ENCODE results near the gene FEM1A. TPM values are rescaled to one million over a fixed set of nuclear protein-coding genes. Genes with fewer than 3 reads are reported as not detected.

The FEM1A gene
- total and polyA plus RNA-seq, 2 of the 13 experiments (the other 11 are each of a cell fraction or from before 2014, with no cell fraction given): 3.2 to 10.8 TPM

DNA sequence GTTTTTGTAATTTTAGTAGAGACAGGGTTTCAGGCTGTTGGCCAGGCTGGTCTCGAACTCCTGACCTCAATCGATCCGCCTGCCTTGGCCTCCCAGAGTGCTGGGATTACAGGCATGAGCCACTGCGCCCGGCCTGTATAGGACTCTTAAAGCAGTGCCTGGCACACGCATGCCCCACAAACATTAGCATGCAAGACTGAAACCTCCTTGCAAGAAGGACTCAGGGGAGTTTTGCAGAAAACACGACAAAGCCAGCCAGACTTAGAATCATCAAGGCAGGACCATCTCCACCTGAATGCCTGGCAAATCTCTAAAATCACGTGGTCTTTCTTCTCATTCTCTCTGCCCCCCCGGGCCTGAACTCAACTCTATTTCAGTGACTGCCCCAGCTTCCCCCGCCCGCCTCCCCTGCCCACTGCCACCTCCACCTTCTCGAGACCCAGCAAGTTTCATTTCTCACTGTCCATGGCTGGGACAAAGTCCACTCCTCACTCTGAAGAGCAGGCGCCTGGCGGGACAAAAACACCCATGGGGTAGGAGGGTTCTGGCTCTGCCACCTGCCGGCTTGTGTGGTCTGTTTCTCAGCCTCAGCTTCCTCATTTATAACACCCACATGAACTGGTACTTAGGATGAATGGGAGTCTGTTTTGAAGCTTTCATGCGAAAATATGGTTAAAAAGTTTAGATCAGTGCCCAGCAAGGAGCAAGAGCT is 37.6 kb downstream of the FEM1A start (continued):
- no peak for TF ChIP-seq HMG20B (CRISPR knock-in tag; conservative IDR thresholded peaks at IDR 0.05)
- TF ChIP-seq RELA (CRISPR knock-in tag; IDR thresholded peaks at IDR 0.05): no peak
- TF ChIP-seq RXRB (CRISPR knock-in tag; IDR thresholded peaks at IDR 0.05; ENCODE audit: borderline replicate concordance): peak; percentile 36; the same call in 1 of the 2 replicates
- TF ChIP-seq THAP11 (CRISPR knock-in tag; IDR thresholded peaks at IDR 0.05): peak; percentile 62
- TF ChIP-seq CEBPB (IDR thresholded peaks at IDR 0.05; ENCODE audit: borderline replicate concordance, low read depth, low read length): no peak
- no peak for TF ChIP-seq ZEB1 (IDR thresholded peaks at IDR 0.05; ENCODE audit: insufficient replicate concordance, low read depth)
- TF ChIP-seq RAD21 (CRISPR knock-in tag; IDR thresholded peaks at IDR 0.05): 0 out of 2 replicates have a peak, but pooled peaks have one; percentile 17
- 0 out of 2 replicates have a peak, but pooled peaks have one; percentile 25 for TF ChIP-seq MED1 (CRISPR knock-in tag; IDR thresholded peaks at IDR 0.05)
- TF ChIP-seq ZNF362 (CRISPR knock-in tag; IDR thresholded peaks at IDR 0.05; ENCODE audit: borderline replicate concordance): 0 out of 2 replicates have a peak, but pooled peaks have one; percentile 39
- TF ChIP-seq, protein P1, sequence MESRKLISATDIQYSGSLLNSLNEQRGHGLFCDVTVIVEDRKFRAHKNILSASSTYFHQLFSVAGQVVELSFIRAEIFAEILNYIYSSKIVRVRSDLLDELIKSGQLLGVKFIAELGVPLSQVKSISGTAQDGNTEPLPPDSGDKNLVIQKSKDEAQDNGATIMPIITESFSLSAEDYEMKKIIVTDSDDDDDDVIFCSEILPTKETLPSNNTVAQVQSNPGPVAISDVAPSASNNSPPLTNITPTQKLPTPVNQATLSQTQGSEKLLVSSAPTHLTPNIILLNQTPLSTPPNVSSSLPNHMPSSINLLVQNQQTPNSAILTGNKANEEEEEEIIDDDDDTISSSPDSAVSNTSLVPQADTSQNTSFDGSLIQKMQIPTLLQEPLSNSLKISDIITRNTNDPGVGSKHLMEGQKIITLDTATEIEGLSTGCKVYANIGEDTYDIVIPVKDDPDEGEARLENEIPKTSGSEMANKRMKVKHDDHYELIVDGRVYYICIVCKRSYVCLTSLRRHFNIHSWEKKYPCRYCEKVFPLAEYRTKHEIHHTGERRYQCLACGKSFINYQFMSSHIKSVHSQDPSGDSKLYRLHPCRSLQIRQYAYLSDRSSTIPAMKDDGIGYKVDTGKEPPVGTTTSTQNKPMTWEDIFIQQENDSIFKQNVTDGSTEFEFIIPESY (CRISPR knock-in tag; IDR thresholded peaks at IDR 0.05): 0 out of 2 replicates have a peak, but pooled peaks have one; percentile 40
- TF ChIP-seq THAP8 (CRISPR knock-in tag; IDR thresholded peaks at IDR 0.05; ENCODE audit: borderline replicate concordance): no peak
- TF ChIP-seq FOXK2 (IDR thresholded peaks at IDR 0.05): no peak
- 0 out of 2 replicates have a peak, but pooled peaks have one; percentile 18 for TF ChIP-seq SALL1 (CRISPR knock-in tag; IDR thresholded peaks at IDR 0.05)
- TF ChIP-seq NCOR1 (IDR thresholded peaks at IDR 0.05; ENCODE audit: borderline replicate concordance, low read length): no peak
- TF ChIP-seq ZFX (CRISPR knock-in tag; IDR thresholded peaks at IDR 0.05; ENCODE audit: low read depth): peak; percentile 26; the same call in 1 of the 2 replicates
- TF ChIP-seq XRCC5 (optimal IDR thresholded peaks at IDR 0.05; ENCODE audit: low read length): peak; percentile 35
- TF ChIP-seq ELF3 (CRISPR knock-in tag; IDR thresholded peaks at IDR 0.05): peak; percentile 45; the same call in 1 of the 2 replicates
- TF ChIP-seq SAP130 (CRISPR knock-in tag; IDR thresholded peaks at IDR 0.05; ENCODE audit: low read depth): peak; percentile 58
- peak; percentile 41; the same call in 1 of the 2 replicates for TF ChIP-seq SMC3 (IDR thresholded peaks at IDR 0.05; ENCODE audit: low read length)
- TF ChIP-seq RAD51 (IDR thresholded peaks at IDR 0.05; ENCODE audit: borderline replicate concordance): peak; percentile 8; the same call in 1 of the 2 replicates
- 0 out of 2 replicates have a peak, but pooled peaks have one; percentile 8 for TF ChIP-seq FOXA3 (CRISPR knock-in tag; IDR thresholded peaks at IDR 0.05)
- peak; percentile 80 for TF ChIP-seq HNF4A (CRISPR knock-in tag; IDR thresholded peaks at IDR 0.05)
- TF ChIP-seq HNF4G (IDR thresholded peaks at IDR 0.05; ENCODE audit: borderline replicate concordance, low read depth, low read length): peak; percentile 58; the same call in 1 of the 2 replicates
- TF ChIP-seq HNF4G (CRISPR knock-in tag; IDR thresholded peaks at IDR 0.05; ENCODE audit: borderline replicate concordance, low read depth): no peak
- TF ChIP-seq KAT8 (CRISPR knock-in tag; IDR thresholded peaks at IDR 0.05): peak; percentile 40; the same call in 1 of the 2 replicates
- TF ChIP-seq, protein P2, sequence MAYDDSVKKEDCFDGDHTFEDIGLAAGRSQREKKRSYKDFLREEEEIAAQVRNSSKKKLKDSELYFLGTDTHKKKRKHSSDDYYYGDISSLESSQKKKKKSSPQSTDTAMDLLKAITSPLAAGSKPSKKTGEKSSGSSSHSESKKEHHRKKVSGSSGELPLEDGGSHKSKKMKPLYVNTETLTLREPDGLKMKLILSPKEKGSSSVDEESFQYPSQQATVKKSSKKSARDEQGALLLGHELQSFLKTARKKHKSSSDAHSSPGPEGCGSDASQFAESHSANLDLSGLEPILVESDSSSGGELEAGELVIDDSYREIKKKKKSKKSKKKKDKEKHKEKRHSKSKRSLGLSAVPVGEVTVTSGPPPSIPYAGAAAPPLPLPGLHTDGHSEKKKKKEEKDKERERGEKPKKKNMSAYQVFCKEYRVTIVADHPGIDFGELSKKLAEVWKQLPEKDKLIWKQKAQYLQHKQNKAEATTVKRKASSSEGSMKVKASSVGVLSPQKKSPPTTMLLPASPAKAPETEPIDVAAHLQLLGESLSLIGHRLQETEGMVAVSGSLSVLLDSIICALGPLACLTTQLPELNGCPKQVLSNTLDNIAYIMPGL (CRISPR knock-in tag; IDR thresholded peaks at IDR 0.05; ENCODE audit: borderline replicate concordance in 1 of 2, low read depth in 1 of 2): peak; percentile 41 to 52; a peak in 2 of 4 replicates
